ENCODE results near the gene ARHGAP11A. TPM values are rescaled to one million over a fixed set of nuclear protein-coding genes. Genes with fewer than 3 reads are reported as not detected.
"Not testable (repeated sequence)": the region's sequence is repeated elsewhere in the genome, so short reads cannot be mapped to it uniquely, and the experiment has no call there.

The ARHGAP11A gene
- 1 to 10 TPM; 1.1 to 5.6 (median 2.8) TPM for total RNA-seq

GRCh38 chr15:32615051-32615870 is at the start of gene ARHGAP11A:
Gene ARHGAP11A, plus strand, starts transcription at chr15:32615504. Its CDS starts 708 bp downstream, at chr15:32616212.
- not testable (repeated sequence) for TF ChIP-seq CTCF (IDR thresholded peaks at IDR 0.05; ENCODE audit: low read depth)

- not testable (repeated sequence) for TF ChIP-seq CTCF (IDR thresholded peaks at IDR 0.05; ENCODE audit: low read depth)
Measured at GRCh38 chr15:32593151-32593550, 22.2 kb upstream of the ARHGAP11A start, which contains the start of gene GOLGA8N. Gene GOLGA8N, plus strand, starts transcription at chr15:32593456.

GRCh38 chr15:32636410-32636809 is 21.1 kb downstream of the ARHGAP11A start:
- TF ChIP-seq CTCF (IDR thresholded peaks at IDR 0.05; ENCODE audit: low read depth), result no peak

- TF ChIP-seq CTCF (IDR thresholded peaks at IDR 0.05; ENCODE audit: low read depth), result no peak
Measured at GRCh38 chr15:32636908-32637567, 21.7 kb downstream of the ARHGAP11A start.

- no peak for TF ChIP-seq CTCF (IDR thresholded peaks at IDR 0.05; ENCODE audit: low read depth)
Measured at GRCh38 chr15:32637704-32638103, 22.4 kb downstream of the ARHGAP11A start.

- no peak for TF ChIP-seq CTCF (IDR thresholded peaks at IDR 0.05; ENCODE audit: low read depth)
Measured at GRCh38 chr15:32641517-32642059, 26.3 kb downstream of the ARHGAP11A start, which contains the start of gene SCG5. Gene SCG5, plus strand, starts transcription at chr15:32641710. Its CDS starts 1,883 bp downstream, at chr15:32643593.
